HEK293T (cell line): Measurements from ENCODE around the gene GNAQ.

Experiments used
- CTCF ChIA-PET: fragments of 350-600 bp; formaldehyde crosslinking; extraction: SDS; loops from one replicate; lab custom pipeline; 2021; ENCODE audit warnings: antibody characterized with exemption, inconsistent platforms; lab: Yijun Ruan, JAX
- POLR2A ChIA-PET: fragments of 350-600 bp; formaldehyde crosslinking; extraction: SDS; loops from one replicate; lab custom pipeline; 2020; ENCODE audit warnings: antibody characterized with exemption, inconsistent platforms; lab: Yijun Ruan, JAX
- DNase-seq: peaks from one replicate; pipeline ENCODE4 v3.0.0; 2012; ENCODE audit warnings: mixed read lengths; ENCODE audit errors: extremely low spot score
- ARNT ChIP-seq: fragments of 450-650 bp; IDR thresholded peaks from 2 replicates; pipeline ENCODE4 v1.6.1; 2017; ENCODE audit warnings: mild to moderate bottlenecking
- BHLHE40 ChIP-seq: fragments of 450-650 bp; IDR thresholded peaks from 2 replicates; pipeline ENCODE4 v1.6.1; 2016; ENCODE audit warnings: mild to moderate bottlenecking, moderate library complexity, borderline replicate concordance
- CTBP1 ChIP-seq: fragments of 450-650 bp; IDR thresholded peaks from 2 replicates; pipeline ENCODE4 v1.6.1; 2016; ENCODE audit warnings: borderline replicate concordance
- ELF4 ChIP-seq: fragments of 450-650 bp; IDR thresholded peaks from 2 replicates; pipeline ENCODE4 v1.6.1; 2017; ENCODE audit warnings: antibody characterized with exemption
- FOXA1 ChIP-seq: fragments of 450-650 bp; IDR thresholded peaks from 2 replicates; pipeline ENCODE4 v1.6.1; 2016; ENCODE audit warnings: mild to moderate bottlenecking
- FOXK2 ChIP-seq: fragments of 450-650 bp; IDR thresholded peaks from 2 replicates; pipeline ENCODE4 v1.6.1; 2016; ENCODE audit warnings: mild to moderate bottlenecking
- FOXM1 ChIP-seq: fragments of 450-650 bp; IDR thresholded peaks from 2 replicates; pipeline ENCODE4 v1.6.1; 2017; ENCODE audit warnings: mild to moderate bottlenecking, borderline replicate concordance
- HDGF ChIP-seq: fragments of 450-650 bp; IDR thresholded peaks from 2 replicates; pipeline ENCODE4 v1.6.1; 2017; ENCODE audit warnings: antibody characterized with exemption, borderline replicate concordance
- L3MBTL2 ChIP-seq: fragments of 450-650 bp; conservative IDR thresholded peaks from 2 replicates; pipeline ENCODE4 v1.6.1; 2016; ENCODE audit warnings: mild to moderate bottlenecking
- LEF1 ChIP-seq: fragments of 450-650 bp; IDR thresholded peaks from 2 replicates; pipeline ENCODE4 v1.6.1; 2017; ENCODE audit warnings: mild to moderate bottlenecking, borderline replicate concordance
- NFRKB ChIP-seq: fragments of 450-650 bp; IDR thresholded peaks from 2 replicates; pipeline ENCODE4 v1.6.1; 2016; ENCODE audit warnings: mild to moderate bottlenecking, moderate library complexity
- SP1 ChIP-seq: fragments of 450-650 bp; IDR thresholded peaks from 2 replicates; pipeline ENCODE4 v1.6.1; 2017
- SUZ12 ChIP-seq: fragments of 450-650 bp; IDR thresholded peaks from 2 replicates; pipeline ENCODE4 v1.6.1; 2016; ENCODE audit warnings: mild to moderate bottlenecking
- TARDBP ChIP-seq: fragments of 450-650 bp; IDR thresholded peaks from 2 replicates; pipeline ENCODE4 v1.6.1; 2016
- ZNF384 ChIP-seq: fragments of 450-650 bp; IDR thresholded peaks from 2 replicates; pipeline ENCODE4 v1.6.1; 2016
- TF ChIP-seq, protein P1 (sequence below): fragments of 450-650 bp; IDR thresholded peaks from 2 replicates; pipeline ENCODE4 v1.6.1; 2016

The GNAQ gene

GRCh38 chr9:77847626-77848025 is 184.0 kb downstream of the GNAQ start:
- DNase-seq = no peak
- ChIA-PET CTCF (no interaction called here), POLR2A (no interaction called here)
- TF ChIP-seq NFRKB = no peak
- TF ChIP-seq, protein P1, sequence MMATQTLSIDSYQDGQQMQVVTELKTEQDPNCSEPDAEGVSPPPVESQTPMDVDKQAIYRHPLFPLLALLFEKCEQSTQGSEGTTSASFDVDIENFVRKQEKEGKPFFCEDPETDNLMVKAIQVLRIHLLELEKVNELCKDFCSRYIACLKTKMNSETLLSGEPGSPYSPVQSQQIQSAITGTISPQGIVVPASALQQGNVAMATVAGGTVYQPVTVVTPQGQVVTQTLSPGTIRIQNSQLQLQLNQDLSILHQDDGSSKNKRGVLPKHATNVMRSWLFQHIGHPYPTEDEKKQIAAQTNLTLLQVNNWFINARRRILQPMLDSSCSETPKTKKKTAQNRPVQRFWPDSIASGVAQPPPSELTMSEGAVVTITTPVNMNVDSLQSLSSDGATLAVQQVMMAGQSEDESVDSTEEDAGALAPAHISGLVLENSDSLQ = no peak
- TF ChIP-seq TARDBP = no peak
- no peak for TF ChIP-seq ZNF384
- TF ChIP-seq L3MBTL2 = no peak
- TF ChIP-seq HDGF = no peak
- no peak for TF ChIP-seq FOXA1
- no peak for TF ChIP-seq BHLHE40
- no peak for TF ChIP-seq CTBP1
- TF ChIP-seq ELF4 = no peak
- no peak for TF ChIP-seq LEF1
- no peak for TF ChIP-seq SP1
- TF ChIP-seq ARNT = no peak
- no peak for TF ChIP-seq FOXK2
- no peak for TF ChIP-seq FOXM1
- no peak for TF ChIP-seq SUZ12

DNA sequence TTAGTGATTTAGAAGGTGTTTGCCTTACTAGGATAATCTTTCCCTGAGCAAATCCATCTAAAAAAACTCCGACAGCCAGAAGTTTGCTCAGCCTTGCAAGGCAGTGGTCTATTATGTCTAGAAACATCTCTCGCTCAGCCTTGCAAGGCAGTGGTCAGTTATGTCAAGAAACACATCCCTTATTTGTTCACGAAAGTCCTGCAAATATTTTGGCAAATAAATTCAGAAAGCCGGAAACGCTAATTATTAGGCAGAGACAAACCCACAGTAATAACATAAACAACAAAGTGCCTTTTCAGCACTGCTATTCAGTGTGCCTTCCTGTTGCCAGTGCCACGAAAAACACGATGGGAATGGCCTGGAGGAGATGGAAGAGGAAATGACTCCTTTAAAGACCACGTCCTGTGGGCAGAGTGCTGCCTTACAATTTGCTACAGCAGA is 184.5 kb downstream of the GNAQ start:
- no peak for DNase-seq
- TF ChIP-seq L3MBTL2 (no peak), LEF1 (no peak), SP1 (no peak), TARDBP (no peak), FOXM1 (no peak), ARNT (no peak), ELF4 (no peak), FOXK2 (no peak), SUZ12 (no peak), NFRKB (no peak), CTBP1 (no peak), ZNF384 (no peak), FOXA1 (no peak), HDGF (no peak), BHLHE40 (no peak)
- TF ChIP-seq, protein P1 = no peak

GRCh38 chr9:77844415-77844814 is 187.2 kb downstream of the GNAQ start:
- POLR2A ChIA-PET = no interaction called here

More for the DNA sequence above, 184.5 kb downstream of the GNAQ start:
- ChIA-PET POLR2A (no interaction called here), CTCF (no interaction called here)

GRCh38 chr9:77843871-77844155 is 187.8 kb downstream of the GNAQ start:
- CTCF ChIA-PET = no interaction called here
- no peak for DNase-seq
- POLR2A ChIA-PET = no interaction called here
- no peak for TF ChIP-seq ARNT
- no peak for TF ChIP-seq SP1
- no peak for TF ChIP-seq BHLHE40
- no peak for TF ChIP-seq HDGF
- TF ChIP-seq ELF4 = no peak
- no peak for TF ChIP-seq SUZ12
- TF ChIP-seq L3MBTL2 = no peak
- no peak for TF ChIP-seq LEF1
- TF ChIP-seq TARDBP = no peak
- no peak for TF ChIP-seq FOXK2
- TF ChIP-seq FOXM1 = no peak
- no peak for TF ChIP-seq CTBP1
- no peak for TF ChIP-seq FOXA1
- TF ChIP-seq NFRKB = no peak
- TF ChIP-seq, protein P1 = no peak

More at GRCh38 chr9:77844415-77844814, 187.2 kb downstream of the GNAQ start:
- CTCF ChIA-PET = no interaction called here
- TF ChIP-seq HDGF (no peak), FOXA1 (no peak), NFRKB (no peak), ARNT (no peak), CTBP1 (no peak)
- no peak for DNase-seq

DNA sequence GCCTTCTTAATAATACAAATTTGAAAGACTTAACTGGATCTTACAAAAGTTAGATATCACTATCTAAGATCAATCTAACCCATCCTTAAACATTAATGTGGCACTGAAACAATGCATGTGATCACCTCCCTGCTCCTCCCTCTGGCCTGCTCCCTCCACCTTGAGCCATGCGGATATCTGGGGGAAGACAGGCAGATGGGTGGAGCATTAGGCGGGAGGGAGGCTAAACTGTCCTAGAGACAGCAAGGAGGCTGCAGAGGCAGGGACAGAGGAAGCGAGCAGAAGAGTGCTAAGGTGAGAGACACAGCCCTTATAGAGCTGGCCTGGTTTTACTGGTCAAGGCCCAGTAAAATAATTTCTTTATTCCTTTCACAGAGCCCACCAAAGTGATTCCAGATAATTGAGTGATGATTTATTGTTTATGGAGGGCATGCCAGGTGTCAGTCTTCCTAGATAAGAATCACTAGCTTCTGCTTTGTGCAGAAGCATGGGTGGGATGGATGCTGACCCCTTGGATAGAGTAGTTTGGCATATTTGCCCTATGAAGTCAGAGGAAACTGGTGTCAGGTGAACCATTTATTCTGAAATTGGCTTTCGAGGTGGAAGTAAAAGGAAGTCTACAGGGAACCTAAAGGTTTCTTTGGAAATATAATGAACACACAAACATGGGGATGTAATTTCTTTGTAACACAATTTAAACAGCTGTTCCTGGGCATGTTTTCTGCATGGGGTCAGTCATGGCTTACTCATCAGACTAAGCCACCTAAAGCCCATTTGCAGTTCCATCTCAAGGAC is 188.3 kb downstream of the GNAQ start:
- POLR2A ChIA-PET = no interaction called here
- TF ChIP-seq CTBP1 (no peak), LEF1 (no peak), ARNT (no peak), BHLHE40 (no peak), L3MBTL2 (no peak), ZNF384 (no peak), TARDBP (no peak), ELF4 (no peak), FOXK2 (no peak), SUZ12 (no peak), HDGF (no peak), FOXM1 (no peak)
- TF ChIP-seq, protein P1 = no peak
- CTCF ChIA-PET = no interaction called here
- DNase-seq = no peak
